ENCODE data around the gene FAM76A. TPM values are rescaled to one million over a fixed set of nuclear protein-coding genes. Genes with fewer than 3 reads are reported as not detected.

Gene FAM76A
- total and polyA plus RNA-seq, 9 of the 15 experiments (the other 6 are each of a cell fraction or from before 2014, with no cell fraction given): 9.5 to 14.6 (median 11.4) TPM

DNA sequence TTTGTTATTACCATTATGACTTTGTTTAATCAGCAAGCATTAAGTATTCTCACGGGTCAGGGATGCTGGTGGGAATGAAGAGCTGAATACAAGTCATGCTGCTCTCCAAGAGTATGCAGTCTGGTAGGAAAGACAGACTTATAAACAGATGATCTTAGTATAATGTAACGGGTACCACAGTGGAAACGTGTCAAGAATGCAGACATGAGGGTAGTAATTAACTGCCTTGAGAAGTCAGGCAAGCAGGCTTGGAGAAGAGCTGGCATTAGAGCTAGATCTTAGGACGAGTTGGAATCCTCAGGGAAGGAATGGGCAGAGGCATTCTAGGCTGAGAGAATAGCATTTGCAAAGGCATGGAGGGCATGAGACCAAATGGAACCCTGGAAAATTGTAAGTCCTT lies 19.7 kb downstream of the FAM76A start (continued):
- TF ChIP-seq TOE1 (IDR thresholded peaks at IDR 0.05; ENCODE audit: borderline replicate concordance) (no peak), TOE1 (CRISPR knock-in tag; IDR thresholded peaks at IDR 0.05; ENCODE audit: borderline replicate concordance, low read depth) (no peak)

DNA sequence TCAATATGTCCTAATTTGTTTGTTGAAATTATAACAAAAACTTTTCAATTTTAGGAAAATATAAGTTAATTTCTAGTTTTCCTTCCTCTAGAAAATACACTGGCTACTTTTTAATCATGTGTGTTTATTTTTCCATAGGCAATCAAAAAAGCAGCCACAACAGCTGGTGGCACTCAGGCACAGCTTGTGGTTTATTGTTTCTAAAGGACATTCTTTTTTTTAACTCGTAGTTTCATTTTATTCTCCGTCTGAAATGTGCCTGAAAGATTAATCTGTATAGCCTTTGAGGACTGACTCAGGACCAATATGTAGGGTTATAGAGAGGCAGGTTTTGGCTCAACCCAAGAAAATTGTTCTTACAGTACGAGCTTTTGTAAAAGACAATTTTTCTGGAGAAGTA lies 26.6 kb downstream of the FAM76A start:
- H3K4me3 ChIP-seq: no peak overlapping the region
- no peak for DNase-seq (ENCODE audit: extremely low read depth in 1 of 4, low spot score in 3 of 4)
- no peak overlapping the region for H2AFZ ChIP-seq (ENCODE audit: low read depth, low read length)
- H4K20me1 ChIP-seq (replicated peaks; ENCODE audit: control insufficient read depth, insufficient read depth, low read length): no peaks in the 10 kb centered on the region
- no peaks in the 10 kb centered on the region for H3K27me3 ChIP-seq (ENCODE audit: control insufficient read depth in 2 of 2, insufficient read depth in 2 of 2, low read length in 2 of 2)
- in situ Hi-C loops (cut with MboI) (no loop called here), intact Hi-C loops (cut with micrococcal nuclease) (no loop called here)
- no peaks in the 10 kb centered on the region for H3K79me2 ChIP-seq (ENCODE audit: control insufficient read depth, insufficient read depth, low read length)
- POLR2A ChIA-PET: interaction anchor here (0.6 to 1.5 kb wide), 4 partner anchors 8 to 157 kb away, joined by 3 to 5 read pairs (median 4); no protein-coding TSS in a partner anchor
- BruUV-seq (replicated peaks): no TSS peak
- no peak overlapping the region for H3K9ac ChIP-seq (ENCODE audit: insufficient read depth in 1 of 2, low read depth in 2 of 2, low read length in 2 of 2)
- peaks cover 29% of the 10 kb centered on the region; the same call in 2 of the 3 replicates for H3K36me3 ChIP-seq (ENCODE audit: control insufficient read depth, insufficient read depth, low read length)
- H3K4me1 ChIP-seq (replicated peaks in 1 of 2; ENCODE audit: control insufficient read depth in 2 of 2, insufficient read depth in 2 of 2, low read length in 2 of 2): no peaks in the 10 kb centered on the region
- WGBS (ENCODE audit: insufficient coverage, low coverage, missing lambda C conversion rate): 69% methylated on average over 3 of the region's 3 CpGs
- no peak for ATAC-seq
- H3K4me2 ChIP-seq (ENCODE audit: insufficient read depth, low read length): no peak overlapping the region
- no peak for FAIRE-seq
- CTCF ChIA-PET (ENCODE audit: low intra/inter-chr PET ratio): no interaction called here
- no peak overlapping the region for H3K27ac ChIP-seq (ENCODE audit: extremely low read depth, low read depth, low read length)
- no peaks in the 10 kb centered on the region for H3K9me3 ChIP-seq (replicated peaks; ENCODE audit: control insufficient read depth, insufficient read depth, low read depth, low read length)
- H3K9me1 ChIP-seq (ENCODE audit: control insufficient read depth, insufficient read depth, low read length): no peaks in the 10 kb centered on the region
- TF ChIP-seq, protein P1, sequence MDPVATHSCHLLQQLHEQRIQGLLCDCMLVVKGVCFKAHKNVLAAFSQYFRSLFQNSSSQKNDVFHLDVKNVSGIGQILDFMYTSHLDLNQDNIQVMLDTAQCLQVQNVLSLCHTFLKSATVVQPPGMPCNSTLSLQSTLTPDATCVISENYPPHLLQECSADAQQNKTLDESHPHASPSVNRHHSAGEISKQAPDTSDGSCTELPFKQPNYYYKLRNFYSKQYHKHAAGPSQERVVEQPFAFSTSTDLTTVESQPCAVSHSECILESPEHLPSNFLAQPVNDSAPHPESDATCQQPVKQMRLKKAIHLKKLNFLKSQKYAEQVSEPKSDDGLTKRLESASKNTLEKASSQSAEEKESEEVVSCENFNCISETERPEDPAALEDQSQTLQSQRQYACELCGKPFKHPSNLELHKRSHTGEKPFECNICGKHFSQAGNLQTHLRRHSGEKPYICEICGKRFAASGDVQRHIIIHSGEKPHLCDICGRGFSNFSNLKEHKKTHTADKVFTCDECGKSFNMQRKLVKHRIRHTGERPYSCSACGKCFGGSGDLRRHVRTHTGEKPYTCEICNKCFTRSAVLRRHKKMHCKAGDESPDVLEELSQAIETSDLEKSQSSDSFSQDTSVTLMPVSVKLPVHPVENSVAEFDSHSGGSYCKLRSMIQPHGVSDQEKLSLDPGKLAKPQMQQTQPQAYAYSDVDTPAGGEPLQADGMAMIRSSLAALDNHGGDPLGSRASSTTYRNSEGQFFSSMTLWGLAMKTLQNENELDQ (CRISPR knock-in tag; IDR thresholded peaks at IDR 0.05; ENCODE audit: borderline replicate concordance): no peak
- no peak for TF ChIP-seq SMAD3 (CRISPR knock-in tag; conservative IDR thresholded peaks at IDR 0.05)
- TF ChIP-seq, protein P2, sequence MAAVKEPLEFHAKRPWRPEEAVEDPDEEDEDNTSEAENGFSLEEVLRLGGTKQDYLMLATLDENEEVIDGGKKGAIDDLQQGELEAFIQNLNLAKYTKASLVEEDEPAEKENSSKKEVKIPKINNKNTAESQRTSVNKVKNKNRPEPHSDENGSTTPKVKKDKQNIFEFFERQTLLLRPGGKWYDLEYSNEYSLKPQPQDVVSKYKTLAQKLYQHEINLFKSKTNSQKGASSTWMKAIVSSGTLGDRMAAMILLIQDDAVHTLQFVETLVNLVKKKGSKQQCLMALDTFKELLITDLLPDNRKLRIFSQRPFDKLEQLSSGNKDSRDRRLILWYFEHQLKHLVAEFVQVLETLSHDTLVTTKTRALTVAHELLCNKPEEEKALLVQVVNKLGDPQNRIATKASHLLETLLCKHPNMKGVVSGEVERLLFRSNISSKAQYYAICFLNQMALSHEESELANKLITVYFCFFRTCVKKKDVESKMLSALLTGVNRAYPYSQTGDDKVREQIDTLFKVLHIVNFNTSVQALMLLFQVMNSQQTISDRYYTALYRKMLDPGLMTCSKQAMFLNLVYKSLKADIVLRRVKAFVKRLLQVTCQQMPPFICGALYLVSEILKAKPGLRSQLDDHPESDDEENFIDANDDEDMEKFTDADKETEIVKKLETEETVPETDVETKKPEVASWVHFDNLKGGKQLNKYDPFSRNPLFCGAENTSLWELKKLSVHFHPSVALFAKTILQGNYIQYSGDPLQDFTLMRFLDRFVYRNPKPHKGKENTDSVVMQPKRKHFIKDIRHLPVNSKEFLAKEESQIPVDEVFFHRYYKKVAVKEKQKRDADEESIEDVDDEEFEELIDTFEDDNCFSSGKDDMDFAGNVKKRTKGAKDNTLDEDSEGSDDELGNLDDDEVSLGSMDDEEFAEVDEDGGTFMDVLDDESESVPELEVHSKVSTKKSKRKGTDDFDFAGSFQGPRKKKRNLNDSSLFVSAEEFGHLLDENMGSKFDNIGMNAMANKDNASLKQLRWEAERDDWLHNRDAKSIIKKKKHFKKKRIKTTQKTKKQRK (IDR thresholded peaks at IDR 0.05; ENCODE audit: borderline replicate concordance, low read depth, low read length): no peak
- TF ChIP-seq KDM1A (IDR thresholded peaks at IDR 0.05): no peak
- TF ChIP-seq ILF3 (IDR thresholded peaks at IDR 0.05; ENCODE audit: borderline replicate concordance): no peak
- TF ChIP-seq XRCC4 (IDR thresholded peaks at IDR 0.05; ENCODE audit: extremely low read depth, insufficient read depth, insufficient read length): no peak
- TF ChIP-seq, protein P3, sequence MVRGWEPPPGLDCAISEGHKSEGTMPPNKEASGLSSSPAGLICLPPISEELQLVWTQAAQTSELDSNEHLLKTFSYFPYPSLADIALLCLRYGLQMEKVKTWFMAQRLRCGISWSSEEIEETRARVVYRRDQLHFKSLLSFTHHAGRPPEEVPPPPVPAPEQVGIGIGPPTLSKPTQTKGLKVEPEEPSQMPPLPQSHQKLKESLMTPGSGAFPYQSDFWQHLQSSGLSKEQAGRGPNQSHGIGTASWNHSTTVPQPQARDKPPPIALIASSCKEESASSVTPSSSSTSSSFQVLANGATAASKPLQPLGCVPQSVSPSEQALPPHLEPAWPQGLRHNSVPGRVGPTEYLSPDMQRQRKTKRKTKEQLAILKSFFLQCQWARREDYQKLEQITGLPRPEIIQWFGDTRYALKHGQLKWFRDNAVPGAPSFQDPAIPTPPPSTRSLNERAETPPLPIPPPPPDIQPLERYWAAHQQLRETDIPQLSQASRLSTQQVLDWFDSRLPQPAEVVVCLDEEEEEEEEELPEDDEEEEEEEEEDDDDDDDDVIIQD (CRISPR knock-in tag; IDR thresholded peaks at IDR 0.05): no peak
- TF ChIP-seq ZKSCAN3 (CRISPR knock-in tag; IDR thresholded peaks at IDR 0.05): no peak
- TF ChIP-seq ZFX (CRISPR knock-in tag; IDR thresholded peaks at IDR 0.05): no peak
- TF ChIP-seq PTTG1 (tag; IDR thresholded peaks at IDR 0.05; ENCODE audit: low read depth): no peak
- no peak for TF ChIP-seq CBFA2T2 (conservative IDR thresholded peaks at IDR 0.05)
- TF ChIP-seq PRPF4 (IDR thresholded peaks at IDR 0.05; ENCODE audit: insufficient read depth, low read depth, low read length, poor library complexity, severe bottlenecking): no peak
- no peak for TF ChIP-seq SIRT6 (IDR thresholded peaks at IDR 0.05; ENCODE audit: low read depth, low read length)

All from K562 (cell line).